Ovary (tissue), 3 donors: ENCODE results near the gene GREB1L.

Source experiments
- CTCF ChIP-seq, 3 donors: fragments of 450-650 bp in 2 of 3; fragments of 200-600 bp in 1 of 3; IDR thresholded peaks; one replicate each; pipeline versions ENCODE4 v1.5.1 to v1.8.0; 2016 to 2022; ENCODE audit warnings: antibody characterized with exemption in 3 of 3, mild to moderate bottlenecking in 1 of 3
- EP300 ChIP-seq: sonication (generic); formaldehyde crosslinking; IDR thresholded peaks from one replicate; pipeline ENCODE4 v1.6.1; 2017; ENCODE audit warnings: antibody characterized with exemption
- POLR2A ChIP-seq: fragments of 450-650 bp; IDR thresholded peaks from one replicate; pipeline ENCODE4 v1.6.1; 2017; ENCODE audit warnings: antibody characterized with exemption, mild to moderate bottlenecking, moderate library complexity
- donor health status: DM: no; HTN: no; CAD: no.

DNA sequence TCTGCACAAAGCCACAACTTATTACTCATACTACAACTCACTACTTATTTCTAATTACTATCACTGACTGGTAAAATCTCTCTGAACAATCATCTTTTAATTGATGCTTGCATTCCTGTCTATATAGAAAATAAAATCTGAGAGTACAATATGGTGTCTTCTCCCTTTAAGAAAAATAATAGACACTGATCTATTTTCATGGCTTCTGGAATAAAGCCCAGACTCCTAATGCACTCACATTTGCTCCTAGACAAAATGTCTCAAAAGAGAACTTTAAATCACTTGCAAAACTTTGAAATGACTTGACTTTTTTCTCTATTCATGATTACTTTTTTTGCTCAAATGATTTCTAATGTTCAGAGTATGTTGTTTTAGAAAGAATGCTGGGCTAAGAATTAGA lies 329.7 kb downstream of the GREB1L start:
- TF ChIP-seq CTCF (IDR thresholded peaks at IDR 0.05) (no peak), POLR2A (no peak), EP300 (no peak)
